HEK293 (cell line): ENCODE results near the gene MYLK4.

ENCODE experiments used
- REPIN1 ChIP-seq: fragments of 450-650 bp; formaldehyde crosslinking; IDR thresholded peaks from 2 replicates; pipeline ENCODE4 v1.5.1; 2017; ENCODE audit warnings: missing biosample characterization, missing genetic modification characterization, low read depth
- ZFHX2 ChIP-seq: fragments of 450-650 bp; formaldehyde crosslinking; conservative IDR thresholded peaks from 2 replicates; pipeline ENCODE4 v1.5.1; 2016; ENCODE audit warnings: missing biosample characterization, missing genetic modification characterization
- ZFP3 ChIP-seq: fragments of 450-650 bp; formaldehyde crosslinking; IDR thresholded peaks from 2 replicates; pipeline ENCODE4 v1.5.1; 2016; ENCODE audit warnings: low read depth, missing biosample characterization, missing genetic modification characterization
- ZNF114 ChIP-seq: fragments of 450-650 bp; formaldehyde crosslinking; IDR thresholded peaks from 2 replicates; pipeline ENCODE4 v1.5.0; 2017; ENCODE audit warnings: missing biosample characterization, missing genetic modification characterization
- ZNF133 ChIP-seq: fragments of 450-650 bp; formaldehyde crosslinking; IDR thresholded peaks from 2 replicates; pipeline ENCODE4 v1.5.1; 2016; ENCODE audit warnings: missing biosample characterization, missing genetic modification characterization
- ZNF138 ChIP-seq: fragments of 450-650 bp; formaldehyde crosslinking; IDR thresholded peaks from 2 replicates; pipeline ENCODE4 v1.5.1; 2016; ENCODE audit warnings: missing biosample characterization, missing genetic modification characterization, borderline replicate concordance
- ZNF169 ChIP-seq: fragments of 450-650 bp; formaldehyde crosslinking; IDR thresholded peaks from 2 replicates; pipeline ENCODE4 v1.5.1; 2016; ENCODE audit warnings: missing biosample characterization, missing genetic modification characterization
- ZNF292 ChIP-seq: fragments of 450-650 bp; formaldehyde crosslinking; IDR thresholded peaks from 2 replicates; pipeline ENCODE4 v1.5.1; 2016; ENCODE audit warnings: low read depth, missing biosample characterization, missing genetic modification characterization, borderline replicate concordance
- ZNF350 ChIP-seq: fragments of 450-650 bp; formaldehyde crosslinking; IDR thresholded peaks from 2 replicates; pipeline ENCODE4 v1.5.0; 2017; ENCODE audit warnings: missing biosample characterization, mild to moderate bottlenecking, missing genetic modification characterization
- ZNF521 ChIP-seq: fragments of 450-650 bp; formaldehyde crosslinking; IDR thresholded peaks from 2 replicates; pipeline ENCODE4 v1.5.1; 2017; ENCODE audit warnings: missing biosample characterization, mild to moderate bottlenecking, missing genetic modification characterization
- ZNF555 ChIP-seq: fragments of 450-650 bp; formaldehyde crosslinking; conservative IDR thresholded peaks from 2 replicates; pipeline ENCODE4 v1.5.1; 2017; ENCODE audit warnings: missing biosample characterization, mild to moderate bottlenecking, missing genetic modification characterization, inconsistent platforms
- ZNF610 ChIP-seq: fragments of 450-650 bp; formaldehyde crosslinking; IDR thresholded peaks from 2 replicates; pipeline ENCODE4 v1.5.1; 2016; ENCODE audit warnings: missing biosample characterization, missing genetic modification characterization, borderline replicate concordance
- ZXDB ChIP-seq: fragments of 450-650 bp; formaldehyde crosslinking; IDR thresholded peaks from 2 replicates; pipeline ENCODE4 v1.5.1; 2016; ENCODE audit warnings: missing biosample characterization, missing genetic modification characterization
- TF ChIP-seq, protein P1 (sequence below): fragments of 450-650 bp; formaldehyde crosslinking; IDR thresholded peaks from 2 replicates; pipeline ENCODE4 v1.5.1; 2016; ENCODE audit warnings: missing biosample characterization, missing genetic modification characterization
- TF ChIP-seq, protein P2 (sequence below): fragments of 450-650 bp; formaldehyde crosslinking; IDR thresholded peaks from 2 replicates; pipeline ENCODE4 v1.5.1; 2016; ENCODE audit warnings: missing biosample characterization, missing genetic modification characterization
- TF ChIP-seq, protein P3 (sequence below): fragments of 450-650 bp; formaldehyde crosslinking; IDR thresholded peaks from 2 replicates; pipeline ENCODE4 v1.5.1; 2016; ENCODE audit warnings: missing biosample characterization, missing genetic modification characterization
- TF ChIP-seq, protein P4 (sequence below): IDR thresholded peaks from 2 replicates; pipeline ENCODE4 v1.6.1; 2011; ENCODE audit warnings: mild to moderate bottlenecking, low read depth, low read length, borderline replicate concordance
- TF ChIP-seq, protein P5 (sequence below): fragments of 450-650 bp; formaldehyde crosslinking; IDR thresholded peaks from 2 replicates; pipeline ENCODE4 v1.5.1; 2016; ENCODE audit warnings: missing biosample characterization, missing genetic modification characterization, low read depth
- TF ChIP-seq, protein P6 (sequence below): fragments of 450-650 bp; formaldehyde crosslinking; IDR thresholded peaks from 2 replicates; pipeline ENCODE4 v1.5.1; 2017; ENCODE audit warnings: missing biosample characterization, missing genetic modification characterization
- TF ChIP-seq, protein P7 (sequence below): fragments of 450-650 bp; formaldehyde crosslinking; IDR thresholded peaks from 2 replicates; pipeline ENCODE4 v1.5.1; 2016; ENCODE audit warnings: missing biosample characterization, missing genetic modification characterization, borderline replicate concordance

Gene MYLK4

DNA sequence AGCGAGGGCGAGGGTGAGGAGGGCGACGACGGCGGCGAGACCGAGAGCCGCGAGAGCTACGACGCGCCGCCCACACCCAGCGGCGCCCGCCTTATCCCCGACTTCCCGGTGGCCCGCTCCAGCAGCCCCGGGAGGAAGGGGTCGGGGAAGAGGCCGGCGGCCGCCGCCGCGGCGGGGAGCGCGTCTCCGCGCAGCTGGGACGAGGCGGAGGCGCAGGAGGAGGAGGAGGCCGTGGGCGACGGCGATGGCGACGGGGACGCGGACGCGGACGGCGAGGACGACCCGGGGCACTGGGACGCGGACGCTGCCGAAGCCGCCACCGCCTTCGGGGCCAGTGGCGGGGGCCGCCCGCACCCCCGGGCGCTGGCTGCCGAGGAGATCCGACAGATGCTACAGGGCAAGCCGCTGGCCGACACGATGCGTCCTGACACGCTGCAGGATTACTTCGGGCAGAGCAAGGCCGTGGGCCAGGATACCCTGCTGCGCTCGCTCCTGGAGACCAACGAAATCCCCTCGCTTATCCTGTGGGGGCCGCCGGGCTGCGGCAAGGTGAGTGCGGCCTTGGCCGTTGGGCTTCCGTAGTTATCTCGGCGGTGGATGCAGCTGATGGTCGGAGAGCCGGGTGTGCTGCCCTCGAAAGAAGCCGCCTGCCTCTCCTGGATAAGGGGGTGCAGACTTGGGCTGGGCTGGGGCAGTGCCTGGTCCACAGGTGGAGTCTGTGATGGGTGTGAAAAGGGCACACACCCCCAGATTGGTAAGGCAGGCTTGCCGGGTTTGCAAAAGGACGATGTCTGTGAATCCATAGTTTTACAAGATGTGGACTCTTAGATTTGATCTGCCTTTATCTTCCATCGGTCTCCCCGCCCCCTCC lies 15.4 kb upstream of the MYLK4 start (continued):
- TF ChIP-seq, protein P1, sequence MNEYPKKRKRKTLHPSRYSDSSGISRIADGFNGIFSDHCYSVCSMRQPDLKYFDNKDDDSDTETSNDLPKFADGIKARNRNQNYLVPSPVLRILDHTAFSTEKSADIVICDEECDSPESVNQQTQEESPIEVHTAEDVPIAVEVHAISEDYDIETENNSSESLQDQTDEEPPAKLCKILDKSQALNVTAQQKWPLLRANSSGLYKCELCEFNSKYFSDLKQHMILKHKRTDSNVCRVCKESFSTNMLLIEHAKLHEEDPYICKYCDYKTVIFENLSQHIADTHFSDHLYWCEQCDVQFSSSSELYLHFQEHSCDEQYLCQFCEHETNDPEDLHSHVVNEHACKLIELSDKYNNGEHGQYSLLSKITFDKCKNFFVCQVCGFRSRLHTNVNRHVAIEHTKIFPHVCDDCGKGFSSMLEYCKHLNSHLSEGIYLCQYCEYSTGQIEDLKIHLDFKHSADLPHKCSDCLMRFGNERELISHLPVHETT = no peak
- peak; percentile 79 for TF ChIP-seq ZFHX2 (tag by site-specific recombination)
- no peak for TF ChIP-seq REPIN1 (tag by site-specific recombination)
- TF ChIP-seq, protein P2, sequence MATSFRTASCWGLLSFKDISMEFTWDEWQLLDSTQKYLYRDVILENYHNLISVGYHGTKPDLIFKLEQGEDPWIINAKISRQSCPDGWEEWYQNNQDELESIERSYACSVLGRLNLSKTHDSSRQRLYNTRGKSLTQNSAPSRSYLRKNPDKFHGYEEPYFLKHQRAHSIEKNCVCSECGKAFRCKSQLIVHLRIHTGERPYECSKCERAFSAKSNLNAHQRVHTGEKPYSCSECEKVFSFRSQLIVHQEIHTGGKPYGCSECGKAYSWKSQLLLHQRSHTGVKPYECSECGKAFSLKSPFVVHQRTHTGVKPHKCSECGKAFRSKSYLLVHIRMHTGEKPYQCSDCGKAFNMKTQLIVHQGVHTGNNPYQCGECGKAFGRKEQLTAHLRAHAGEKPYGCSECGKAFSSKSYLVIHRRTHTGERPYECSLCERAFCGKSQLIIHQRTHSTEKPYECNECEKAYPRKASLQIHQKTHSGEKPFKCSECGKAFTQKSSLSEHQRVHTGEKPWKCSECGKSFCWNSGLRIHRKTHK (tag by site-specific recombination) = no peak
- no peak for TF ChIP-seq ZNF555 (tag by site-specific recombination)
- TF ChIP-seq ZNF350 (tag by site-specific recombination) = no peak
- TF ChIP-seq ZNF138 = no peak
- no peak for TF ChIP-seq ZNF114 (tag by site-specific recombination)
- TF ChIP-seq ZXDB (tag by site-specific recombination) = no peak
- no peak for TF ChIP-seq ZNF521 (tag by site-specific recombination)
- no peak for TF ChIP-seq ZNF610 (tag by site-specific recombination)
- TF ChIP-seq, protein P3, sequence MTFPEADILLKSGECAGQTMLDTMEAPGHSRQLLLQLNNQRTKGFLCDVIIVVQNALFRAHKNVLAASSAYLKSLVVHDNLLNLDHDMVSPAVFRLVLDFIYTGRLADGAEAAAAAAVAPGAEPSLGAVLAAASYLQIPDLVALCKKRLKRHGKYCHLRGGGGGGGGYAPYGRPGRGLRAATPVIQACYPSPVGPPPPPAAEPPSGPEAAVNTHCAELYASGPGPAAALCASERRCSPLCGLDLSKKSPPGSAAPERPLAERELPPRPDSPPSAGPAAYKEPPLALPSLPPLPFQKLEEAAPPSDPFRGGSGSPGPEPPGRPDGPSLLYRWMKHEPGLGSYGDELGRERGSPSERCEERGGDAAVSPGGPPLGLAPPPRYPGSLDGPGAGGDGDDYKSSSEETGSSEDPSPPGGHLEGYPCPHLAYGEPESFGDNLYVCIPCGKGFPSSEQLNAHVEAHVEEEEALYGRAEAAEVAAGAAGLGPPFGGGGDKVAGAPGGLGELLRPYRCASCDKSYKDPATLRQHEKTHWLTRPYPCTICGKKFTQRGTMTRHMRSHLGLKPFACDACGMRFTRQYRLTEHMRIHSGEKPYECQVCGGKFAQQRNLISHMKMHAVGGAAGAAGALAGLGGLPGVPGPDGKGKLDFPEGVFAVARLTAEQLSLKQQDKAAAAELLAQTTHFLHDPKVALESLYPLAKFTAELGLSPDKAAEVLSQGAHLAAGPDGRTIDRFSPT (tag by site-specific recombination) = no peak
- no peak for TF ChIP-seq ZFP3 (tag by site-specific recombination)
- TF ChIP-seq ZNF292 (tag by site-specific recombination) = no peak
- TF ChIP-seq ZNF133 = no peak
- TF ChIP-seq, protein P4, sequence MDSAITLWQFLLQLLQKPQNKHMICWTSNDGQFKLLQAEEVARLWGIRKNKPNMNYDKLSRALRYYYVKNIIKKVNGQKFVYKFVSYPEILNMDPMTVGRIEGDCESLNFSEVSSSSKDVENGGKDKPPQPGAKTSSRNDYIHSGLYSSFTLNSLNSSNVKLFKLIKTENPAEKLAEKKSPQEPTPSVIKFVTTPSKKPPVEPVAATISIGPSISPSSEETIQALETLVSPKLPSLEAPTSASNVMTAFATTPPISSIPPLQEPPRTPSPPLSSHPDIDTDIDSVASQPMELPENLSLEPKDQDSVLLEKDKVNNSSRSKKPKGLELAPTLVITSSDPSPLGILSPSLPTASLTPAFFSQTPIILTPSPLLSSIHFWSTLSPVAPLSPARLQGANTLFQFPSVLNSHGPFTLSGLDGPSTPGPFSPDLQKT = no peak
- TF ChIP-seq, protein P5, sequence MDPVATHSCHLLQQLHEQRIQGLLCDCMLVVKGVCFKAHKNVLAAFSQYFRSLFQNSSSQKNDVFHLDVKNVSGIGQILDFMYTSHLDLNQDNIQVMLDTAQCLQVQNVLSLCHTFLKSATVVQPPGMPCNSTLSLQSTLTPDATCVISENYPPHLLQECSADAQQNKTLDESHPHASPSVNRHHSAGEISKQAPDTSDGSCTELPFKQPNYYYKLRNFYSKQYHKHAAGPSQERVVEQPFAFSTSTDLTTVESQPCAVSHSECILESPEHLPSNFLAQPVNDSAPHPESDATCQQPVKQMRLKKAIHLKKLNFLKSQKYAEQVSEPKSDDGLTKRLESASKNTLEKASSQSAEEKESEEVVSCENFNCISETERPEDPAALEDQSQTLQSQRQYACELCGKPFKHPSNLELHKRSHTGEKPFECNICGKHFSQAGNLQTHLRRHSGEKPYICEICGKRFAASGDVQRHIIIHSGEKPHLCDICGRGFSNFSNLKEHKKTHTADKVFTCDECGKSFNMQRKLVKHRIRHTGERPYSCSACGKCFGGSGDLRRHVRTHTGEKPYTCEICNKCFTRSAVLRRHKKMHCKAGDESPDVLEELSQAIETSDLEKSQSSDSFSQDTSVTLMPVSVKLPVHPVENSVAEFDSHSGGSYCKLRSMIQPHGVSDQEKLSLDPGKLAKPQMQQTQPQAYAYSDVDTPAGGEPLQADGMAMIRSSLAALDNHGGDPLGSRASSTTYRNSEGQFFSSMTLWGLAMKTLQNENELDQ (tag by site-specific recombination) = no peak
- TF ChIP-seq, protein P6, sequence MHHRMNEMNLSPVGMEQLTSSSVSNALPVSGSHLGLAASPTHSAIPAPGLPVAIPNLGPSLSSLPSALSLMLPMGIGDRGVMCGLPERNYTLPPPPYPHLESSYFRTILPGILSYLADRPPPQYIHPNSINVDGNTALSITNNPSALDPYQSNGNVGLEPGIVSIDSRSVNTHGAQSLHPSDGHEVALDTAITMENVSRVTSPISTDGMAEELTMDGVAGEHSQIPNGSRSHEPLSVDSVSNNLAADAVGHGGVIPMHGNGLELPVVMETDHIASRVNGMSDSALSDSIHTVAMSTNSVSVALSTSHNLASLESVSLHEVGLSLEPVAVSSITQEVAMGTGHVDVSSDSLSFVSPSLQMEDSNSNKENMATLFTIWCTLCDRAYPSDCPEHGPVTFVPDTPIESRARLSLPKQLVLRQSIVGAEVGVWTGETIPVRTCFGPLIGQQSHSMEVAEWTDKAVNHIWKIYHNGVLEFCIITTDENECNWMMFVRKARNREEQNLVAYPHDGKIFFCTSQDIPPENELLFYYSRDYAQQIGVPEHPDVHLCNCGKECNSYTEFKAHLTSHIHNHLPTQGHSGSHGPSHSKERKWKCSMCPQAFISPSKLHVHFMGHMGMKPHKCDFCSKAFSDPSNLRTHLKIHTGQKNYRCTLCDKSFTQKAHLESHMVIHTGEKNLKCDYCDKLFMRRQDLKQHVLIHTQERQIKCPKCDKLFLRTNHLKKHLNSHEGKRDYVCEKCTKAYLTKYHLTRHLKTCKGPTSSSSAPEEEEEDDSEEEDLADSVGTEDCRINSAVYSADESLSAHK (tag by site-specific recombination) = no peak
- TF ChIP-seq, protein P7, sequence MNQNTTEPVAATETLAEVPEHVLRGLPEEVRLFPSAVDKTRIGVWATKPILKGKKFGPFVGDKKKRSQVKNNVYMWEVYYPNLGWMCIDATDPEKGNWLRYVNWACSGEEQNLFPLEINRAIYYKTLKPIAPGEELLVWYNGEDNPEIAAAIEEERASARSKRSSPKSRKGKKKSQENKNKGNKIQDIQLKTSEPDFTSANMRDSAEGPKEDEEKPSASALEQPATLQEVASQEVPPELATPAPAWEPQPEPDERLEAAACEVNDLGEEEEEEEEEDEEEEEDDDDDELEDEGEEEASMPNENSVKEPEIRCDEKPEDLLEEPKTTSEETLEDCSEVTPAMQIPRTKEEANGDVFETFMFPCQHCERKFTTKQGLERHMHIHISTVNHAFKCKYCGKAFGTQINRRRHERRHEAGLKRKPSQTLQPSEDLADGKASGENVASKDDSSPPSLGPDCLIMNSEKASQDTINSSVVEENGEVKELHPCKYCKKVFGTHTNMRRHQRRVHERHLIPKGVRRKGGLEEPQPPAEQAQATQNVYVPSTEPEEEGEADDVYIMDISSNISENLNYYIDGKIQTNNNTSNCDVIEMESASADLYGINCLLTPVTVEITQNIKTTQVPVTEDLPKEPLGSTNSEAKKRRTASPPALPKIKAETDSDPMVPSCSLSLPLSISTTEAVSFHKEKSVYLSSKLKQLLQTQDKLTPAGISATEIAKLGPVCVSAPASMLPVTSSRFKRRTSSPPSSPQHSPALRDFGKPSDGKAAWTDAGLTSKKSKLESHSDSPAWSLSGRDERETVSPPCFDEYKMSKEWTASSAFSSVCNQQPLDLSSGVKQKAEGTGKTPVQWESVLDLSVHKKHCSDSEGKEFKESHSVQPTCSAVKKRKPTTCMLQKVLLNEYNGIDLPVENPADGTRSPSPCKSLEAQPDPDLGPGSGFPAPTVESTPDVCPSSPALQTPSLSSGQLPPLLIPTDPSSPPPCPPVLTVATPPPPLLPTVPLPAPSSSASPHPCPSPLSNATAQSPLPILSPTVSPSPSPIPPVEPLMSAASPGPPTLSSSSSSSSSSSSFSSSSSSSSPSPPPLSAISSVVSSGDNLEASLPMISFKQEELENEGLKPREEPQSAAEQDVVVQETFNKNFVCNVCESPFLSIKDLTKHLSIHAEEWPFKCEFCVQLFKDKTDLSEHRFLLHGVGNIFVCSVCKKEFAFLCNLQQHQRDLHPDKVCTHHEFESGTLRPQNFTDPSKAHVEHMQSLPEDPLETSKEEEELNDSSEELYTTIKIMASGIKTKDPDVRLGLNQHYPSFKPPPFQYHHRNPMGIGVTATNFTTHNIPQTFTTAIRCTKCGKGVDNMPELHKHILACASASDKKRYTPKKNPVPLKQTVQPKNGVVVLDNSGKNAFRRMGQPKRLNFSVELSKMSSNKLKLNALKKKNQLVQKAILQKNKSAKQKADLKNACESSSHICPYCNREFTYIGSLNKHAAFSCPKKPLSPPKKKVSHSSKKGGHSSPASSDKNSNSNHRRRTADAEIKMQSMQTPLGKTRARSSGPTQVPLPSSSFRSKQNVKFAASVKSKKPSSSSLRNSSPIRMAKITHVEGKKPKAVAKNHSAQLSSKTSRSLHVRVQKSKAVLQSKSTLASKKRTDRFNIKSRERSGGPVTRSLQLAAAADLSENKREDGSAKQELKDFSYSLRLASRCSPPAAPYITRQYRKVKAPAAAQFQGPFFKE (tag by site-specific recombination) = no peak
- no peak for TF ChIP-seq ZNF169 (tag by site-specific recombination)
